GM23338 (cell line): ENCODE results near the gene HRH4. TPM values are rescaled to one million over a fixed set of nuclear protein-coding genes. Genes with fewer than 3 reads are reported as not detected.

Experiments used
- ATAC-seq: fragments of 200-7000 bp; cut with Tn5 transposase; 3 replicates; pipeline ENCODE4 v1.9.1; 2020
- DNase-seq: peaks from one replicate; pipeline ENCODE4 v3.0.0-alpha.2; 2015; ENCODE audit warnings: low spot score
- H2AFZ ChIP-seq: fragments of 200-600 bp; sonication (generic); 2 replicates; pipeline ENCODE4 v1.8.0; 2016; ENCODE audit warnings: antibody characterized with exemption, mild to moderate bottlenecking, moderate library complexity
- H3F3A ChIP-seq: fragments of 200-600 bp; sonication (generic); replicated peaks from 2 replicates; pipeline ENCODE4 v1.8.0; 2017; ENCODE audit warnings: antibody characterized with exemption, mixed run types, low read depth
- H3K27ac ChIP-seq: fragments of 200-600 bp; sonication (generic); 2 replicates; pipeline ENCODE4 v1.6.1; 2016; ENCODE audit warnings: low read depth
- H3K27me3 ChIP-seq: fragments of 200-600 bp; sonication (generic); 2 replicates; pipeline ENCODE4 v1.8.0; 2016; ENCODE audit warnings: mild to moderate bottlenecking, mixed run types, moderate library complexity; ENCODE audit not compliant: insufficient read depth
- H3K36me3 ChIP-seq: fragments of 200-600 bp; sonication (generic); 2 replicates; pipeline ENCODE4 v1.8.0; 2016; ENCODE audit warnings: mild to moderate bottlenecking; ENCODE audit not compliant: insufficient read depth
- H3K4me1 ChIP-seq: fragments of 200-600 bp; sonication (generic); 2 replicates; pipeline ENCODE4 v1.8.0; 2016; ENCODE audit warnings: mild to moderate bottlenecking, moderate library complexity; ENCODE audit not compliant: insufficient read depth
- H3K4me2 ChIP-seq: fragments of 200-600 bp; sonication (generic); 2 replicates; pipeline ENCODE4 v1.7.1; 2017; ENCODE audit warnings: mixed run types
- H3K4me3 ChIP-seq: fragments of 200-600 bp; sonication (generic); 2 replicates; pipeline ENCODE4 v1.6.1; 2016; ENCODE audit warnings: mixed run types
- H3K79me2 ChIP-seq: fragments of 200-600 bp; sonication (generic); replicated peaks from 2 replicates; pipeline ENCODE4 v1.8.0; 2017; ENCODE audit warnings: mild to moderate bottlenecking; ENCODE audit not compliant: insufficient read depth
- H3K9me2 ChIP-seq: fragments of 200-600 bp; sonication (generic); 2 replicates; pipeline ENCODE4 v1.8.0; 2017; ENCODE audit not compliant: insufficient read depth
- H4K20me1 ChIP-seq: fragments of 200-600 bp; sonication (generic); replicated peaks from 2 replicates; pipeline ENCODE4 v1.8.0; 2017; ENCODE audit warnings: mild to moderate bottlenecking; ENCODE audit not compliant: insufficient read depth
- H3K27ac Mint-ChIP-seq: 2 replicates; pipeline ENCODE4 v1.8.0; 2020; ENCODE audit warnings: inconsistent platforms, mild to moderate bottlenecking, moderate library complexity, mixed read lengths
- H3K27me3 Mint-ChIP-seq: 3 replicates; pipeline ENCODE4 v1.8.0; 2022; ENCODE audit warnings: low read depth, mild to moderate bottlenecking, moderate library complexity, mixed read lengths, inconsistent platforms; ENCODE audit not compliant: insufficient read depth, poor library complexity
- H3K36me3 Mint-ChIP-seq: 3 replicates; pipeline ENCODE4 v1.8.0; 2021; ENCODE audit warnings: low read depth, mild to moderate bottlenecking, inconsistent platforms, moderate library complexity, mixed read lengths
- H3K4me1 Mint-ChIP-seq: 3 replicates; pipeline ENCODE4 v1.8.0; 2020; ENCODE audit warnings: mild to moderate bottlenecking, inconsistent platforms, mixed read lengths
- H3K4me3 Mint-ChIP-seq: 3 replicates; pipeline ENCODE4 v1.8.0; 2021; ENCODE audit warnings: moderate library complexity, mild to moderate bottlenecking, inconsistent platforms, mixed read lengths
- H3K9me3 Mint-ChIP-seq: 3 replicates; pipeline ENCODE4 v1.8.0; 2020; ENCODE audit warnings: moderate library complexity, mild to moderate bottlenecking, inconsistent platforms, mixed read lengths
- CREB1 ChIP-seq: fragments of 250-450 bp; sonication (Bioruptor Pico); IDR thresholded peaks from 2 replicates; pipeline ENCODE4 v1.5.0; 2020; ENCODE audit warnings: low read depth, mild to moderate bottlenecking, moderate library complexity
- EZH2 ChIP-seq: fragments of 200-600 bp; sonication (generic); IDR thresholded peaks from one replicate; pipeline ENCODE4 v1.8.0; 2017; ENCODE audit warnings: antibody characterized with exemption, mild to moderate bottlenecking, low read depth; ENCODE audit not compliant: unreplicated experiment
- EZH2phosphoT487 ChIP-seq: fragments of 200-600 bp; sonication (generic); IDR thresholded peaks from one replicate; pipeline ENCODE4 v1.8.1; 2018; ENCODE audit warnings: antibody characterized with exemption; ENCODE audit not compliant: unreplicated experiment
- JUNB ChIP-seq: IDR thresholded peaks from one replicate; pipeline ENCODE4 v1.6.1; 2016; ENCODE audit warnings: antibody characterized with exemption; ENCODE audit not compliant: unreplicated experiment
- NANOG ChIP-seq: IDR thresholded peaks from 2 replicates; pipeline ENCODE4 v1.6.1; 2016; ENCODE audit warnings: antibody characterized with exemption, borderline replicate concordance
- POLR2AphosphoS5 ChIP-seq: IDR thresholded peaks from 2 replicates; pipeline ENCODE4 v1.6.1; 2016; ENCODE audit warnings: antibody characterized with exemption, low read depth
- STAT1 ChIP-seq: IDR thresholded peaks from one replicate; pipeline ENCODE4 v1.6.1; 2016; ENCODE audit warnings: antibody characterized with exemption; ENCODE audit not compliant: unreplicated experiment
- ZNF114 ChIP-seq: fragments of 250-450 bp; sonication (Bioruptor Pico); IDR thresholded peaks from 2 replicates; pipeline ENCODE4 v1.5.0; 2020; ENCODE audit warnings: mild to moderate bottlenecking, moderate library complexity
- ZNF331 ChIP-seq: fragments of 250-450 bp; sonication (Bioruptor Pico); IDR thresholded peaks from 2 replicates; pipeline ENCODE4 v1.5.0; 2020; ENCODE audit warnings: low read depth, mild to moderate bottlenecking, moderate library complexity
- polyA plus RNA-seq: library from polyadenylated mRNA; unstranded; fragments of >200 nt; fragmentation: Nextera tagmentation; extraction: Ambion mirVana; gene quantifications from 2 replicates; pipeline ENCODE4 v1.2.1, GENCODE V29; 2016
- total RNA-seq: library from RNA; depleted of rRNA; stranded (reverse); fragments of >200 nt; shearing (Covaris generic); gene quantifications from 2 replicates; pipeline ENCODE4 v1.2.3, GENCODE V29; 2014
- TF ChIP-seq, protein P1 (sequence below): fragments of 250-450 bp; sonication (Bioruptor Pico); IDR thresholded peaks from 2 replicates; pipeline ENCODE4 v1.5.0; 2020; ENCODE audit warnings: mild to moderate bottlenecking, moderate library complexity
- TF ChIP-seq, protein P2 (sequence below): IDR thresholded peaks from one replicate; pipeline ENCODE4 v1.6.1; 2018; ENCODE audit warnings: antibody characterized with exemption; ENCODE audit not compliant: unreplicated experiment
- TF ChIP-seq, protein P3 (sequence below): IDR thresholded peaks from 2 replicates; pipeline ENCODE4 v1.6.1; 2016; ENCODE audit warnings: antibody characterized with exemption
- TF ChIP-seq, protein P4 (sequence below), 2 experiments: fragments of 200-600 bp in 1 of 2; sonication (generic) in 1 of 2; conservative IDR thresholded peaks; 2 replicates each; pipeline versions ENCODE4 v1.5.1 to v1.6.1; 2016 to 2017; ENCODE audit warnings: antibody characterized with exemption in 2 of 2, low read depth in 2 of 2, mild to moderate bottlenecking in 2 of 2, moderate library complexity in 1 of 2

Gene HRH4
- total and polyA plus RNA-seq, 2 experiments from 2014 or later = 0.17 TPM; not detected in 1

DNA sequence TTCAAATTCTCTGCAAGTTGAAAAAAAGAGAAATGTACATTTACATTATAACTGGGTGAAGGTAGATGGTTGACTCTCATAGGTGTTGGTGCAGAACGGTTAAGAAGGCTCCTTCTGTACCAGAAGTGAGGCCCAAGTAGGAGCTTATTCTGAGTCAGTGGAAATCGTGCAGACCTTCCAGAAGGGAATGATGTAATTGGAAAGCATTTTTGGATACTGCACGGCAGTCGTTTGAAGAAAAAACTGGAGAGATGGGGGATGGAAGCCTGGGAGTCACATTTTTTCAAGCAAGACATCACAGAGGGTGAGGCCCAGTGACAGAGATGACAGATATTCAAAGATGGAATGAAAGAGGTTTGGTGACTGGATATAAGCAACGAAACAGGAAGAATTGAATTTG, 39.4 kb downstream of the HRH4 start:
- H3K4me1 Mint-ChIP-seq = peaks cover 3% of the 10 kb centered on the region; the same call in 1 of the 3 replicates
- Histone ChIP-seq H3K4me2 (no peak overlapping the region), H3K36me3 (no peaks in the 10 kb centered on the region), H3K79me2 (no peaks in the 10 kb centered on the region), H3K4me1 (no peaks in the 10 kb centered on the region), H3K27ac (no peak overlapping the region), H3K4me3 (no peak overlapping the region), H2AFZ (no peak overlapping the region), H3K27me3 (no peaks in the 10 kb centered on the region), H4K20me1 (no peaks in the 10 kb centered on the region), H3K9me2 (no peaks in the 10 kb centered on the region), H3F3A (no peaks in the 10 kb centered on the region)
- ATAC-seq = no peak
- H3K9me3 Mint-ChIP-seq = no peaks in the 10 kb centered on the region; the same call in 2 of the 3 replicates
- H3K27me3 Mint-ChIP-seq = no peaks in the 10 kb centered on the region
- no peaks in the 10 kb centered on the region for H3K36me3 Mint-ChIP-seq
- no peak overlapping the region for H3K27ac Mint-ChIP-seq
- TF ChIP-seq, protein P1, sequence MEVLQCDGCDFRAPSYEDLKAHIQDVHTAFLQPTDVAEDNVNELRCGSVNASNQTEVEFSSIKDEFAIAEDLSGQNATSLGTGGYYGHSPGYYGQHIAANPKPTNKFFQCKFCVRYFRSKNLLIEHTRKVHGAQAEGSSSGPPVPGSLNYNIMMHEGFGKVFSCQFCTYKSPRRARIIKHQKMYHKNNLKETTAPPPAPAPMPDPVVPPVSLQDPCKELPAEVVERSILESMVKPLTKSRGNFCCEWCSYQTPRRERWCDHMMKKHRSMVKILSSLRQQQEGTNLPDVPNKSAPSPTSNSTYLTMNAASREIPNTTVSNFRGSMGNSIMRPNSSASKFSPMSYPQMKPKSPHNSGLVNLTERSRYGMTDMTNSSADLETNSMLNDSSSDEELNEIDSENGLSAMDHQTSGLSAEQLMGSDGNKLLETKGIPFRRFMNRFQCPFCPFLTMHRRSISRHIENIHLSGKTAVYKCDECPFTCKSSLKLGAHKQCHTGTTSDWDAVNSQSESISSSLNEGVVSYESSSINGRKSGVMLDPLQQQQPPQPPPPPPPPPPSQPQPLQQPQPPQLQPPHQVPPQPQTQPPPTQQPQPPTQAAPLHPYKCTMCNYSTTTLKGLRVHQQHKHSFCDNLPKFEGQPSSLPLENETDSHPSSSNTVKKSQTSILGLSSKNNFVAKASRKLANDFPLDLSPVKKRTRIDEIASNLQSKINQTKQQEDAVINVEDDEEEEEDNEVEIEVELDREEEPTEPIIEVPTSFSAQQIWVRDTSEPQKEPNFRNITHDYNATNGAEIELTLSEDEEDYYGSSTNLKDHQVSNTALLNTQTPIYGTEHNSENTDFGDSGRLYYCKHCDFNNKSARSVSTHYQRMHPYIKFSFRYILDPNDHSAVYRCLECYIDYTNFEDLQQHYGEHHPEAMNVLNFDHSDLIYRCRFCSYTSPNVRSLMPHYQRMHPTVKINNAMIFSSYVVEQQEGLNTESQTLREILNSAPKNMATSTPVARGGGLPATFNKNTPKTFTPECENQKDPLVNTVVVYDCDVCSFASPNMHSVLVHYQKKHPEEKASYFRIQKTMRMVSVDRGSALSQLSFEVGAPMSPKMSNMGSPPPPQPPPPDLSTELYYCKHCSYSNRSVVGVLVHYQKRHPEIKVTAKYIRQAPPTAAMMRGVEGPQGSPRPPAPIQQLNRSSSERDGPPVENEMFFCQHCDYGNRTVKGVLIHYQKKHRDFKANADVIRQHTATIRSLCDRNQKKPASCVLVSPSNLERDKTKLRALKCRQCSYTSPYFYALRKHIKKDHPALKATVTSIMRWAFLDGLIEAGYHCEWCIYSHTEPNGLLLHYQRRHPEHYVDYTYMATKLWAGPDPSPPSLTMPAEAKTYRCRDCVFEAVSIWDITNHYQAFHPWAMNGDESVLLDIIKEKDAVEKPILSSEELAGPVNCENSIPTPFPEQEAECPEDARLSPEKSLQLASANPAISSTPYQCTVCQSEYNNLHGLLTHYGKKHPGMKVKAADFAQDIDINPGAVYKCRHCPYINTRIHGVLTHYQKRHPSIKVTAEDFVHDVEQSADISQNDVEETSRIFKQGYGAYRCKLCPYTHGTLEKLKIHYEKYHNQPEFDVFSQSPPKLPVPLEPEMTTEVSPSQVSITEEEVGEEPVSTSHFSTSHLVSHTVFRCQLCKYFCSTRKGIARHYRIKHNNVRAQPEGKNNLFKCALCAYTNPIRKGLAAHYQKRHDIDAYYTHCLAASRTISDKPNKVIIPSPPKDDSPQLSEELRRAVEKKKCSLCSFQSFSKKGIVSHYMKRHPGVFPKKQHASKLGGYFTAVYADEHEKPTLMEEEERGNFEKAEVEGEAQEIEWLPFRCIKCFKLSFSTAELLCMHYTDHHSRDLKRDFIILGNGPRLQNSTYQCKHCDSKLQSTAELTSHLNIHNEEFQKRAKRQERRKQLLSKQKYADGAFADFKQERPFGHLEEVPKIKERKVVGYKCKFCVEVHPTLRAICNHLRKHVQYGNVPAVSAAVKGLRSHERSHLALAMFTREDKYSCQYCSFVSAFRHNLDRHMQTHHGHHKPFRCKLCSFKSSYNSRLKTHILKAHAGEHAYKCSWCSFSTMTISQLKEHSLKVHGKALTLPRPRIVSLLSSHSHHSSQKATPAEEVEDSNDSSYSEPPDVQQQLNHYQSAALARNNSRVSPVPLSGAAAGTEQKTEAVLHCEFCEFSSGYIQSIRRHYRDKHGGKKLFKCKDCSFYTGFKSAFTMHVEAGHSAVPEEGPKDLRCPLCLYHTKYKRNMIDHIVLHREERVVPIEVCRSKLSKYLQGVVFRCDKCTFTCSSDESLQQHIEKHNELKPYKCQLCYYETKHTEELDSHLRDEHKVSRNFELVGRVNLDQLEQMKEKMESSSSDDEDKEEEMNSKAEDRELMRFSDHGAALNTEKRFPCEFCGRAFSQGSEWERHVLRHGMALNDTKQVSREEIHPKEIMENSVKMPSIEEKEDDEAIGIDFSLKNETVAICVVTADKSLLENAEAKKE (CRISPR knock-in tag) = no peak
- TF ChIP-seq JUNB (no peak), POLR2AphosphoS5 (no peak), EZH2phosphoT487 (no peak), CREB1 (CRISPR knock-in tag) (no peak), STAT1 (no peak), ZNF331 (CRISPR knock-in tag) (no peak), EZH2 (no peak), NANOG (no peak), ZNF114 (CRISPR knock-in tag) (no peak)
- TF ChIP-seq, protein P2, sequence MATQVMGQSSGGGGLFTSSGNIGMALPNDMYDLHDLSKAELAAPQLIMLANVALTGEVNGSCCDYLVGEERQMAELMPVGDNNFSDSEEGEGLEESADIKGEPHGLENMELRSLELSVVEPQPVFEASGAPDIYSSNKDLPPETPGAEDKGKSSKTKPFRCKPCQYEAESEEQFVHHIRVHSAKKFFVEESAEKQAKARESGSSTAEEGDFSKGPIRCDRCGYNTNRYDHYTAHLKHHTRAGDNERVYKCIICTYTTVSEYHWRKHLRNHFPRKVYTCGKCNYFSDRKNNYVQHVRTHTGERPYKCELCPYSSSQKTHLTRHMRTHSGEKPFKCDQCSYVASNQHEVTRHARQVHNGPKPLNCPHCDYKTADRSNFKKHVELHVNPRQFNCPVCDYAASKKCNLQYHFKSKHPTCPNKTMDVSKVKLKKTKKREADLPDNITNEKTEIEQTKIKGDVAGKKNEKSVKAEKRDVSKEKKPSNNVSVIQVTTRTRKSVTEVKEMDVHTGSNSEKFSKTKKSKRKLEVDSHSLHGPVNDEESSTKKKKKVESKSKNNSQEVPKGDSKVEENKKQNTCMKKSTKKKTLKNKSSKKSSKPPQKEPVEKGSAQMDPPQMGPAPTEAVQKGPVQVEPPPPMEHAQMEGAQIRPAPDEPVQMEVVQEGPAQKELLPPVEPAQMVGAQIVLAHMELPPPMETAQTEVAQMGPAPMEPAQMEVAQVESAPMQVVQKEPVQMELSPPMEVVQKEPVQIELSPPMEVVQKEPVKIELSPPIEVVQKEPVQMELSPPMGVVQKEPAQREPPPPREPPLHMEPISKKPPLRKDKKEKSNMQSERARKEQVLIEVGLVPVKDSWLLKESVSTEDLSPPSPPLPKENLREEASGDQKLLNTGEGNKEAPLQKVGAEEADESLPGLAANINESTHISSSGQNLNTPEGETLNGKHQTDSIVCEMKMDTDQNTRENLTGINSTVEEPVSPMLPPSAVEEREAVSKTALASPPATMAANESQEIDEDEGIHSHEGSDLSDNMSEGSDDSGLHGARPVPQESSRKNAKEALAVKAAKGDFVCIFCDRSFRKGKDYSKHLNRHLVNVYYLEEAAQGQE = no peak
- TF ChIP-seq, protein P3, sequence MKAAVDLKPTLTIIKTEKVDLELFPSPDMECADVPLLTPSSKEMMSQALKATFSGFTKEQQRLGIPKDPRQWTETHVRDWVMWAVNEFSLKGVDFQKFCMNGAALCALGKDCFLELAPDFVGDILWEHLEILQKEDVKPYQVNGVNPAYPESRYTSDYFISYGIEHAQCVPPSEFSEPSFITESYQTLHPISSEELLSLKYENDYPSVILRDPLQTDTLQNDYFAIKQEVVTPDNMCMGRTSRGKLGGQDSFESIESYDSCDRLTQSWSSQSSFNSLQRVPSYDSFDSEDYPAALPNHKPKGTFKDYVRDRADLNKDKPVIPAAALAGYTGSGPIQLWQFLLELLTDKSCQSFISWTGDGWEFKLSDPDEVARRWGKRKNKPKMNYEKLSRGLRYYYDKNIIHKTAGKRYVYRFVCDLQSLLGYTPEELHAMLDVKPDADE = no peak
- TF ChIP-seq, protein P4, sequence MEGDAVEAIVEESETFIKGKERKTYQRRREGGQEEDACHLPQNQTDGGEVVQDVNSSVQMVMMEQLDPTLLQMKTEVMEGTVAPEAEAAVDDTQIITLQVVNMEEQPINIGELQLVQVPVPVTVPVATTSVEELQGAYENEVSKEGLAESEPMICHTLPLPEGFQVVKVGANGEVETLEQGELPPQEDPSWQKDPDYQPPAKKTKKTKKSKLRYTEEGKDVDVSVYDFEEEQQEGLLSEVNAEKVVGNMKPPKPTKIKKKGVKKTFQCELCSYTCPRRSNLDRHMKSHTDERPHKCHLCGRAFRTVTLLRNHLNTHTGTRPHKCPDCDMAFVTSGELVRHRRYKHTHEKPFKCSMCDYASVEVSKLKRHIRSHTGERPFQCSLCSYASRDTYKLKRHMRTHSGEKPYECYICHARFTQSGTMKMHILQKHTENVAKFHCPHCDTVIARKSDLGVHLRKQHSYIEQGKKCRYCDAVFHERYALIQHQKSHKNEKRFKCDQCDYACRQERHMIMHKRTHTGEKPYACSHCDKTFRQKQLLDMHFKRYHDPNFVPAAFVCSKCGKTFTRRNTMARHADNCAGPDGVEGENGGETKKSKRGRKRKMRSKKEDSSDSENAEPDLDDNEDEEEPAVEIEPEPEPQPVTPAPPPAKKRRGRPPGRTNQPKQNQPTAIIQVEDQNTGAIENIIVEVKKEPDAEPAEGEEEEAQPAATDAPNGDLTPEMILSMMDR (conservative IDR thresholded peaks at IDR 0.05; ENCODE audit: low read depth in 2 of 2) = no peak
- H3K4me3 Mint-ChIP-seq = no peak overlapping the region
- DNase-seq = no peak
